HUES48 (cell line): ENCODE measurements around the gene CLK3.
"Not testable (repeated sequence)": the region's sequence is repeated elsewhere in the genome, so short reads cannot be mapped to it uniquely, and the experiment has no call there.

Experiments
- H3K27ac ChIP-seq: one replicate; pipeline ENCODE4 v1.7.0; 2013; ENCODE audit warnings: low read depth, low read length, inconsistent platforms
- H3K27me3 ChIP-seq: 2 replicates; pipeline ENCODE4 v1.6.1; 2013; ENCODE audit warnings: mild to moderate bottlenecking, low read length; ENCODE audit not compliant: control insufficient read depth, insufficient read depth
- H3K36me3 ChIP-seq: 2 replicates; pipeline ENCODE4 v1.6.1; 2013; ENCODE audit warnings: low read length; ENCODE audit not compliant: control insufficient read depth, insufficient read depth
- H3K4me1 ChIP-seq: 2 replicates; pipeline ENCODE4 v1.6.1; 2013; ENCODE audit warnings: mild to moderate bottlenecking, low read length; ENCODE audit not compliant: control insufficient read depth, insufficient read depth
- H3K4me3 ChIP-seq: 2 replicates; pipeline ENCODE4 v1.5.1; 2013; ENCODE audit warnings: mild to moderate bottlenecking, low read depth, low read length
- H3K9ac ChIP-seq: 2 replicates; pipeline ENCODE4 v1.6.1; 2013; ENCODE audit warnings: mild to moderate bottlenecking, low read depth, low read length, moderate library complexity
- H3K9me3 ChIP-seq: 2 replicates; pipeline ENCODE4 v1.6.1; 2013; ENCODE audit warnings: low read length; ENCODE audit not compliant: control insufficient read depth, insufficient read depth

The CLK3 gene

GRCh38 chr15:74646480-74646879, 30.8 kb downstream of the CLK3 start:
- Histone ChIP-seq H3K4me3 (no peak overlapping the region), H3K27me3 (no peaks in the 10 kb centered on the region), H3K36me3 (peaks cover 14% of the 10 kb centered on the region), H3K4me1 (peaks cover 14% of the 10 kb centered on the region), H3K9me3 (no peaks in the 10 kb centered on the region), H3K9ac (no peak overlapping the region), H3K27ac (no peak overlapping the region)

- Histone ChIP-seq H3K27ac (no peak overlapping the region), H3K4me1 (peaks cover 2% of the 10 kb centered on the region), H3K36me3 (peaks cover 14% of the 10 kb centered on the region), H3K27me3 (no peaks in the 10 kb centered on the region), H3K9me3 (no peaks in the 10 kb centered on the region), H3K9ac (no peak overlapping the region), H3K4me3 (no peak overlapping the region)
Measured at GRCh38 chr15:74648051-74648842, 32.6 kb downstream of the CLK3 start.

DNA sequence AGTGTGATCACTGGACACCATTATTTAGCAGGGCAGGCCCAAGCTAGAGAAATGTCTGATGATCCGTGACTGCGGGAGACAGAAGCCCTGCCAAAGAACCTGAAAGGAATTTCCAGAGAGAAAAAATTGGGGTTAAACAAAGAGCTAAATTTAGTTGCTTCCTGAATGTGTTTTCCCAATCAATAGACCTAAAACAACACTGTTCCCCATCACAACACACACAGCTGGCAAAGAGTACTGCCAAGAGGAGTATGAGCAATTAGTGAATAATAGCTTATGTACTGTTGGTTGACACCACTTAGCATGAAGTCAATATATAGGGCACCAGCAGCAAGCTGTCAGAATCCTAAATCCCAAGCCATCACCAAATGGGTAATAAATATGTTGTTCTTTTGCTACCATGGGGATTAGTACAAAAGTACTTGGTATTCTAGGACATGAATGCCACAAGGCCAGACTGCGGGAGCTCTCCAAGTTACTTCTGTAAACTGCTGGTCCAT, 35.7 kb downstream of the CLK3 start:
- H3K9me3 ChIP-seq, result no peaks in the 10 kb centered on the region
- H3K27me3 ChIP-seq, result no peaks in the 10 kb centered on the region
- H3K9ac ChIP-seq, result no peak overlapping the region
- H3K36me3 ChIP-seq, result peaks cover 24% of the 10 kb centered on the region
- no peak overlapping the region for H3K4me3 ChIP-seq
- H3K27ac ChIP-seq, result no peak overlapping the region
- no peaks in the 10 kb centered on the region for H3K4me1 ChIP-seq

GRCh38 chr15:74653426-74654102, 37.9 kb downstream of the CLK3 start:
- no peak overlapping the region for H3K27ac ChIP-seq
- no peak overlapping the region for H3K4me3 ChIP-seq
- H3K36me3 ChIP-seq, result peaks cover 24% of the 10 kb centered on the region
- no peak overlapping the region for H3K9ac ChIP-seq
- no peaks in the 10 kb centered on the region for H3K27me3 ChIP-seq
- H3K4me1 ChIP-seq, result no peaks in the 10 kb centered on the region
- H3K9me3 ChIP-seq, result no peaks in the 10 kb centered on the region

DNA sequence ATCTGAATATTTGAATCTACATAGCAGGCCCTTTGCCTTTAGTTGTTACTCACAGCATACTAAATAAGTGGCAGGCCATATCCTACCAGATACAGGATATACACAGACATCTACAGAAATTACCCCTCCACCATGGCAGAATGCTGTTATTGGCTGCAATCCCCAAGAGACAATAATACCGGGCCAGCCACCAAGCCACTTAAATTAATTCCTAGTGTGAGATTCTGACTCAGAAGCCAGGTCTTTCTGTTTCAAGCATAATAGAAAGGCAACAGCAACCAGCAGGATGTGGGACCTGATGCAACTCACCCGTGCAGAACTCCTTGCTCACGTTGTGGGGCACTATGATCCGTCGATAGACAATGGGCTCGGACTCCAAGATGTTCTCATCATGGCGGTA, 39.8 kb downstream of the CLK3 start:
- Histone ChIP-seq H3K36me3 (peaks cover 18% of the 10 kb centered on the region), H3K9me3 (no peaks in the 10 kb centered on the region), H3K9ac (no peak overlapping the region), H3K4me3 (no peak overlapping the region), H3K27me3 (no peaks in the 10 kb centered on the region), H3K27ac (no peak overlapping the region), H3K4me1 (no peaks in the 10 kb centered on the region)

- Histone ChIP-seq H3K27ac (no peak overlapping the region), H3K4me1 (no peaks in the 10 kb centered on the region), H3K9me3 (no peaks in the 10 kb centered on the region), H3K27me3 (no peaks in the 10 kb centered on the region), H3K36me3 (peaks cover 12% of the 10 kb centered on the region), H3K9ac (no peak overlapping the region), H3K4me3 (no peak overlapping the region)
Measured at GRCh38 chr15:74656935-74657535, 41.4 kb downstream of the CLK3 start.

GRCh38 chr15:74657846-74658245, 42.2 kb downstream of the CLK3 start:
- Histone ChIP-seq H3K4me3 (no peak overlapping the region), H3K9ac (no peak overlapping the region), H3K4me1 (no peaks in the 10 kb centered on the region), H3K27ac (no peak overlapping the region), H3K36me3 (peaks cover 12% of the 10 kb centered on the region), H3K9me3 (no peaks in the 10 kb centered on the region), H3K27me3 (no peaks in the 10 kb centered on the region)

- not testable (repeated sequence) for H3K27me3 ChIP-seq, H3K4me1 ChIP-seq, H3K4me3 ChIP-seq, H3K36me3 ChIP-seq, H3K9me3 ChIP-seq, H3K27ac ChIP-seq, H3K9ac ChIP-seq
Measured at GRCh38 chr15:74661280-74661679, 45.6 kb downstream of the CLK3 start.

DNA sequence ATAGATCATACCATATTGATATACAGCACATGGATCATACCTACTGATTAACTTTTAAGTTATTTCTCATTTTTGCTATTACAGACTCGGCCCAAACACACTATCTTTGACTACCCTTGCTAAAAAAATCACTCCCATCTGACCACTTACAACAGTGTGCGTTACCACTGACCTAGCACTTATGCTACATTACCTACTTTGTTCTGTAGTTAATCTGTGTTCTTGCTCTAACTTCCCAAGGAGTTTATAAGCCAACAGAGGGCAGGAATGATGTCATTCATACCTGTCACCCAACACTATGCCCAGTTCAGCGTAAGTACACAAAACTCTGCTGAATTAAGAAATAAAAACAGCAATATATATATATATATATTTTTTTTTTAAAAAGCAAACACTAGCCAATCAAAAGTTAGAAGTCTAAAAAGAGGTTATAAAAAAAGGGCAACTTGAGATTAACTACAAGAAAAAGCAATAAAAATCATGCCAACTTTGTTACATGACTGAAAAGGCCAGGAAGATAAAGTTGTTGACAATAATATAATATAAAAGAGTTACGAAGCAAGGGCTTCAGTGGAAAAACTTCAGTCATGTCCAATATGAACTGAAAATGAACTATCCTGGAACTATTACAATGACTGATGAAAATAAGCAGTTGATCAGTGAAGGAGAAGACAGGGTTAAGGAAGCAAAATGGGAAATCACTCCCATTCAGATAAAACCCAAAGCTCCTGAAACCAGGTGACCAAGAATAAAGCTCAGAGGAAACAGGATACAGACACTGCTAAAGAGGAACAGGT, 46.6 kb downstream of the CLK3 start:
- Histone ChIP-seq H3K4me3 (no peak overlapping the region), H3K27me3 (no peaks in the 10 kb centered on the region), H3K27ac (no peak overlapping the region), H3K9me3 (no peaks in the 10 kb centered on the region), H3K9ac (no peak overlapping the region), H3K36me3 (peaks cover 3% of the 10 kb centered on the region; the same call in 1 of the 2 replicates), H3K4me1 (peaks cover 4% of the 10 kb centered on the region; the same call in 1 of the 2 replicates)

DNA sequence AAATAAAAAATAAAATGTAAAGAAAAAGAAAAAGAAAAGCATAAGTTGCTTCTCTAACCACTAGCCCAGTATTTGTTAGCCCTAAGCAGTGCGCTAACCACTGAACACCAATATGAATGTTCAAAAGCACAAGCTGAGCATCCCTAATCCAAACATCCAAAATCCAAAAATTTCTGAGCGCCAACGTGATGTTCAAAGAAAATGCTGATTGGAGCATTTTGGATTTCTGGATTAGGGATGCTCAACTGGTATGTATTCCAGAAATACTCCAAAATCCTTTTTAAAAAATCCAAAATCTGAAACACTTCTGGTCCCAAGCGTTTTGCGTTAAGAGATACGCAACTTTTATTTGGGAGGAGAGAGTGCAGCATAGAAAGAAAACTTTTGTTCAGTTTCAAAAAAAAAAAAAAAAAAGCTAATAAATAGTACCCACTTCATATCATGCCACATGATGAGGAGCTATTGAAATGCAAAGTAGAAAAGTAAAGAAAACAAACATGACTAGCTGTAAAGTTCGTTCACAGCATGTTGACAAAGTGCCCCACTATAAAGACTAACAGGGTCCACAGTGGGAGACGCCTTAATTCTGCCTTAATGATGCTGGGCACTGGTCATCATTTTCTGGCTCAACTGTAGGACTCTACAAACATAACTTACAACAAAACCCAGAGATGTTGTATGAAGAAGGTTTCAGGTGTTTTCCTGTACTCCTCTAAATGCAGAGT, 47.8 kb downstream of the CLK3 start:
- H3K4me3 ChIP-seq, result no peak overlapping the region
- H3K4me1 ChIP-seq, result peaks cover 4% of the 10 kb centered on the region; the same call in 1 of the 2 replicates
- no peaks in the 10 kb centered on the region for H3K27me3 ChIP-seq
- no peaks in the 10 kb centered on the region for H3K9me3 ChIP-seq
- H3K36me3 ChIP-seq, result peaks cover 6% of the 10 kb centered on the region; the same call in 1 of the 2 replicates
- H3K27ac ChIP-seq, result no peak overlapping the region
- no peak overlapping the region for H3K9ac ChIP-seq
